Measurements from ENCODE around the gene TANGO6. TPM values are rescaled to one million over a fixed set of nuclear protein-coding genes. Genes with fewer than 3 reads are reported as not detected.

TANGO6 gene
- total and polyA plus RNA-seq, 2 donors from 2014 or later, result 4.5 to 20.6 TPM

DNA sequence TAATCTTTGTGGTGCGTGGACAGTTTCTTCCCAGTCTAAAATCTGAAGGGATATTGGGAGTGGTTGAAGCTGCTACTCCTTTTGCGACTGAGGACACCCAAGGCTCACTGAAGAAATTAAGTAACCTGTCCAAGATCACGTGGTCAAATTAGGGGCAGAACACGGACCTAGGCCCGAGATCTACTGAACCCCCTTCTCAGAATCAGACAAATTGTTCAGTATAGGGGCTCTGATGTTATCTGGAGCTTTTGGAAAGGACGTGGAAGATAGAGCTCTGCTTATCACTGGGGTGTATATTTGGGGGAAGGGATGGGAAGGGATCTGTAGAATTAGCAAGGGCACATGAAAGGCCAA, 857 bp downstream of the TANGO6 start:
- Histone ChIP-seq H3K4me3 (ENCODE audit: low read length in 3 of 3) (peak overlapping the region; percentile 79 to 86 (median 79)), H3K9me3 (ENCODE audit: control insufficient read depth in 2 of 3, insufficient read depth in 1 of 3, low read length in 3 of 3) (no peaks in the 10 kb centered on the region), H3K27me3 (ENCODE audit: control insufficient read depth, insufficient read depth, low read length) (no peaks in the 10 kb centered on the region), H3K9ac (ENCODE audit: low read length in 3 of 3) (peak overlapping the region; percentile 58 to 80 (median 77)), H3K36me3 (ENCODE audit: control insufficient read depth in 2 of 3, insufficient read depth in 3 of 3, low read length in 3 of 3) (no peaks in the 10 kb centered on the region), H3K4me1 (ENCODE audit: control insufficient read depth in 2 of 3, insufficient read depth in 2 of 3, low read depth in 1 of 3, low read length in 3 of 3) (peaks cover 0 to 6% (median 3%) of the 10 kb centered on the region in 3 donors), H3K27ac (ENCODE audit: low read depth in 2 of 2, low read length in 2 of 2) (peak overlapping the region; percentile 80 to 84)
- intact Hi-C loops (cut with DNase I), result no loop called here
- TF ChIP-seq, protein P1, sequence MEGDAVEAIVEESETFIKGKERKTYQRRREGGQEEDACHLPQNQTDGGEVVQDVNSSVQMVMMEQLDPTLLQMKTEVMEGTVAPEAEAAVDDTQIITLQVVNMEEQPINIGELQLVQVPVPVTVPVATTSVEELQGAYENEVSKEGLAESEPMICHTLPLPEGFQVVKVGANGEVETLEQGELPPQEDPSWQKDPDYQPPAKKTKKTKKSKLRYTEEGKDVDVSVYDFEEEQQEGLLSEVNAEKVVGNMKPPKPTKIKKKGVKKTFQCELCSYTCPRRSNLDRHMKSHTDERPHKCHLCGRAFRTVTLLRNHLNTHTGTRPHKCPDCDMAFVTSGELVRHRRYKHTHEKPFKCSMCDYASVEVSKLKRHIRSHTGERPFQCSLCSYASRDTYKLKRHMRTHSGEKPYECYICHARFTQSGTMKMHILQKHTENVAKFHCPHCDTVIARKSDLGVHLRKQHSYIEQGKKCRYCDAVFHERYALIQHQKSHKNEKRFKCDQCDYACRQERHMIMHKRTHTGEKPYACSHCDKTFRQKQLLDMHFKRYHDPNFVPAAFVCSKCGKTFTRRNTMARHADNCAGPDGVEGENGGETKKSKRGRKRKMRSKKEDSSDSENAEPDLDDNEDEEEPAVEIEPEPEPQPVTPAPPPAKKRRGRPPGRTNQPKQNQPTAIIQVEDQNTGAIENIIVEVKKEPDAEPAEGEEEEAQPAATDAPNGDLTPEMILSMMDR (IDR thresholded peaks at IDR 0.05; ENCODE audit: borderline replicate concordance, extremely low read depth, insufficient read depth), result no peak
- DNase-seq (no peak), FAIRE-seq (no peak)

DNA sequence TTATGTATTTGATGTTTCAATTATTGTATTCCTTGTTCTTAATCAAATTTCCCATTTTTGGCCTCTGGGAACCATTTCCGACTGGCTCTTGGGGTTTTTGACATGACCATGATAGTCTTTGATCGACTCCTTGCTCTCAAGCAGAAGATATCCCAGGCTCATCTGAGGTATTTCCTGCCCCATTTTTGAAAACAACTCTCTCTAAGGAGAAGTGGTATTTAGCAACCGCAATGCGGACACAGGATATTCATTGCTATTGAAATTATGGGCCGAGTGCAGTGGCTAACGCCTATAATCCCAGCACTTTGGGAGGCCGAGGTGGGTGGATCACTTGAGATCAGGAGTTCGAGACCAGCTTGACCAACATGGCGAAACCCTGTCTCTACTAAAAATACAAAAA, 5.5 kb downstream of the TANGO6 start:
- Histone ChIP-seq H3K9me3 (ENCODE audit: control insufficient read depth in 2 of 3, insufficient read depth in 1 of 3, low read length in 3 of 3) (no peaks in the 10 kb centered on the region), H3K27ac (ENCODE audit: low read depth in 2 of 2, low read length in 2 of 2) (no peak overlapping the region), H3K4me1 (ENCODE audit: control insufficient read depth in 2 of 3, insufficient read depth in 2 of 3, low read depth in 1 of 3, low read length in 3 of 3) (peaks cover 0 to 4% (median 3%) of the 10 kb centered on the region in 3 donors), H3K27me3 (ENCODE audit: control insufficient read depth, insufficient read depth, low read length) (no peaks in the 10 kb centered on the region), H3K4me3 (ENCODE audit: low read length in 3 of 3) (no peak overlapping the region), H3K9ac (ENCODE audit: low read length in 3 of 3) (no peak overlapping the region), H3K36me3 (ENCODE audit: control insufficient read depth in 2 of 3, insufficient read depth in 3 of 3, low read length in 3 of 3) (no peaks in the 10 kb centered on the region)
- no peak for FAIRE-seq
- TF ChIP-seq, protein P1 (IDR thresholded peaks at IDR 0.05; ENCODE audit: borderline replicate concordance, extremely low read depth, insufficient read depth), result no peak
- intact Hi-C loops (cut with DNase I), result no loop called here
- no peak for DNase-seq

DNA sequence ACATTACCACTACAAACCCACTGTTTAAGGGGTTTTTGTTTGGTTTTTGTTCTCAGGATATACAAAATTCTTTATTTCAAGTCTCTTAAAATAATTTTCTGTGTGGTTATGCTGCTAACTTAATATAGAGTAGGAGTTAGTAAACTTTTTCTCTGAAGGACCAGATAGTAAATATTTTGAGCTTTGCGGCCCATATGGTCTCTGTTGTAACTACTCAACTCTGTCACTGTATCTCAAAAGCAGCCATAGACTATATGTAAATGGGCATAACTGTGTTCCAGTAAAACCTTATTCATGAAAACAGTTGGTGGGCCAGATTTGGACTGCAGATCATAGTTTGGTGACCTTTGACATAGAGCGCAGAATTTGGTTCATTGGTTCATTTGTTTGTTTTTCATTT, 7.2 kb downstream of the TANGO6 start:
- FAIRE-seq (no peak), DNase-seq (no peak)
- Histone ChIP-seq H3K9me3 (ENCODE audit: control insufficient read depth in 2 of 3, insufficient read depth in 1 of 3, low read length in 3 of 3) (no peaks in the 10 kb centered on the region), H3K9ac (ENCODE audit: low read length in 3 of 3) (no peak overlapping the region), H3K27me3 (ENCODE audit: control insufficient read depth, insufficient read depth, low read length) (no peaks in the 10 kb centered on the region), H3K27ac (ENCODE audit: low read depth in 2 of 2, low read length in 2 of 2) (no peak overlapping the region), H3K4me1 (ENCODE audit: control insufficient read depth in 2 of 3, insufficient read depth in 2 of 3, low read depth in 1 of 3, low read length in 3 of 3) (no peaks in the 10 kb centered on the region), H3K4me3 (ENCODE audit: low read length in 3 of 3) (no peak overlapping the region), H3K36me3 (ENCODE audit: control insufficient read depth in 2 of 3, insufficient read depth in 3 of 3, low read length in 3 of 3) (no peaks in the 10 kb centered on the region)
- intact Hi-C loops (cut with DNase I), result no loop called here
- TF ChIP-seq, protein P1 (IDR thresholded peaks at IDR 0.05; ENCODE audit: borderline replicate concordance, extremely low read depth, insufficient read depth), result no peak

DNA sequence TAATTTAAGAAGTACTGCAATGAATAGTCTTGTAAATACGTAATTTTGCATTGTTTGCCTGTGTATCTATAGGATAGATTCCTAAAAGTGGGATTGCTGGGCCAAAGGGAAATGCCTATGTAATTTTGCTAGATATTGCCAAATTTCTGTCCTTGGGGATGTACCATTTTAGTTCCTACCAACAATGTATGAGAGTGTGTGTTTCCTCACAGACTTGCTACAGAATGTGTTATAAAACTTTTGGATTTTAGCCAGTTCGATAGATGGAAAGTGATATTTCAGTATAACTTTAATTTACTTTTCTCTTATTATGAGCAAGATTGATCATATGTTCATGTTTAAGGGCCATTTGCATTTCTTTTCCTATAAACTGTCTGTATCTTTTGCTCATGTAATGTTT, 8.3 kb downstream of the TANGO6 start:
- no peak for DNase-seq
- FAIRE-seq, result no peak
- Histone ChIP-seq H3K27me3 (ENCODE audit: control insufficient read depth, insufficient read depth, low read length) (no peaks in the 10 kb centered on the region), H3K9ac (ENCODE audit: low read length in 3 of 3) (no peak overlapping the region), H3K4me3 (ENCODE audit: low read length in 3 of 3) (no peak overlapping the region), H3K27ac (ENCODE audit: low read depth in 2 of 2, low read length in 2 of 2) (no peak overlapping the region), H3K36me3 (ENCODE audit: control insufficient read depth in 2 of 3, insufficient read depth in 3 of 3, low read length in 3 of 3) (no peaks in the 10 kb centered on the region), H3K4me1 (ENCODE audit: control insufficient read depth in 2 of 3, insufficient read depth in 2 of 3, low read depth in 1 of 3, low read length in 3 of 3) (no peaks in the 10 kb centered on the region), H3K9me3 (ENCODE audit: control insufficient read depth in 2 of 3, insufficient read depth in 1 of 3, low read length in 3 of 3) (no peaks in the 10 kb centered on the region)
- TF ChIP-seq, protein P1 (IDR thresholded peaks at IDR 0.05; ENCODE audit: borderline replicate concordance, extremely low read depth, insufficient read depth), result no peak
- intact Hi-C loops (cut with DNase I), result no loop called here
